NCI-H1694 (cell line): ENCODE data around the gene FOXB1.

Experiments used
- DNase-seq: peaks from one replicate; lab custom pipeline; 2025; lab: John Stamatoyannopoulos, UW

Gene FOXB1

DNA sequence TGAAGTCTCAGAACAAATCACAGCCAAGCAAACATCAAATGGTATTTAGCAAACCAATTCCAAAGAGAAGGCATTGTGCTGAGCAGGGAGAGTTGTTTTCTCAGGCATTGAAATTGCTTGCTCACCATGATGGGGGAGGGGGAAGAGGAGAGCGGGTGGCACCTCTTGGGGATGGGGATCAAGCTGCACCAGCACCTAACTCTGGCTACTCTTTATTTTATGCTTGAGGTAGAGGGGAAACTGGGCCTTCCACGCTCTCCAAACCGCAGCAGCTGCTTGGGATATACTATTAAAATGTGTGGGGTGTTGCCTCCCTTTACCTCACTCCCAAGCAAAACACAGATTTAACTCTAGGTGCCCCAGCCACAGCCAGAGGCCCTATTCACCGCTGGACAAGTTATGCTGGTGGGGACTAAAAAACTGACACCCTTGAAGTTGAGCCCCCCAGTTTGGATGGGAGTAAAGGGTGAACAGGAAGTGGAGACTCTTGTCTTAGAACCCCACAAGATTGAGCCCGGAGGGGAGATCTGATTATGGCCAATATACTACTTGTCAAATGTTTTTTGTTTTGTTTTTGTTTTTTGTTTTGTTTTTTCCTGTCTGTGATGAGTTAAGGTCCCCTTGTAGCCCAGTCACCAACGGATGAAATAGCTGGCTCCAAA, 5.0 kb upstream of the FOXB1 start:
- DNase-seq = no peak

DNA sequence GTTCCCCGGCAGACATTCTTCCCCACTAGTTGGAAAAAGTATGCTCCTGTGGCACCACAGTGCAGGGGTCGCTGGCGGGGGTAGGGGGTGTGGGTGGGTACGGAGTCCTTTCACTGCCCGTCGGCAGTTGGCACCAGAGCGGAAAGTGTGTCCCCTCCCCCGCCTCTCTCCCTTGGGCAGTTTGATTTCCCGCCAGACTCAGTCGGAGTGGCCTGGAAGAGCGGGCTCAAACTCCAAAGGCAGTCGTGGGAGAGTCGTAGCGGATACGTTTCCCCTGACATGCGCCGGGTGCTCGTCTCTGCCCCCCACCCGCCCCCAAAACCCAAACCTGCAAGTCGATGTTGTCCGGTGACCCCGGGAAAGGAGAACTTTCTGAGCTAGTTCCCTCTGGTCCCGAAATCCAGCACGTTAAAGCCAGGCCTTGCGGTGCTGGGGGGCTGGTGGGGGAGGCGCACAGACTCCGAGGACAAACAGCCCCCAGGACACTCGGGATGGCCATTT, 4.4 kb upstream of the FOXB1 start:
- DNase-seq = no peak

DNA sequence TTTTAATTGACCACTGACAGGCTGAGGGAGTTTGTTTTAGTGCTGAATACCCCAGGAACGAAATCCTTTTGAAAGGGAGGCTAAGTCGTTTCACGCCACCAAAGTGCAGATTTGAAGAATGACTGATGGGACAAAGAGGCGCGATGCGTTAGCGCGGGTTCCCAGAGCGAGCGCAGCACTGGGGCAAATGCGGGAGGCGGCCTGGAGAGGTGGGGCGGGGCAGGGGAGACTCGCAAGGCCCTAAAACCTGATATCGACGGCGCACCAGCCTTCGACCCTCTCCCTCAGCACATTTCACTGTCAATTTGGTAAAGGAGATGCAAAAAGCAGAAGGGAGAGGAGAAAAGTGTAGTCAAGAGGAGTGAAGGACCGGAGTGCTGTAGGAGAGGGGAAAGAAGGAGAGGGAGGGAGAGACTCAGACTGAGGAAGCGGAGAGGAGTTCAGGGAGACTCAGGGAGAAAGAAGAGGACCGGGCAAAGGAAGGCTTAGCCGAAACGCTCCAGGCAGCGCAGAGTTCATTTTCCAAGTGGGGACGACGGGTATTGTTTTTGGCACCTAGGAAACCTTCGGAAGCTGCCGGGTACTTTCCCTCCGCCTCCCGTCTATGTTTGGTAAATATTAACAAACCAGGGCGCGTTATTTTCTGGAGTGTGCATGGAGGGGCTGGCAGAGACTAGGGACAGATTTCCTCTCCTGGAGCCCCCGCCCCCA, 3.8 kb upstream of the FOXB1 start:
- no peak for DNase-seq

DNA sequence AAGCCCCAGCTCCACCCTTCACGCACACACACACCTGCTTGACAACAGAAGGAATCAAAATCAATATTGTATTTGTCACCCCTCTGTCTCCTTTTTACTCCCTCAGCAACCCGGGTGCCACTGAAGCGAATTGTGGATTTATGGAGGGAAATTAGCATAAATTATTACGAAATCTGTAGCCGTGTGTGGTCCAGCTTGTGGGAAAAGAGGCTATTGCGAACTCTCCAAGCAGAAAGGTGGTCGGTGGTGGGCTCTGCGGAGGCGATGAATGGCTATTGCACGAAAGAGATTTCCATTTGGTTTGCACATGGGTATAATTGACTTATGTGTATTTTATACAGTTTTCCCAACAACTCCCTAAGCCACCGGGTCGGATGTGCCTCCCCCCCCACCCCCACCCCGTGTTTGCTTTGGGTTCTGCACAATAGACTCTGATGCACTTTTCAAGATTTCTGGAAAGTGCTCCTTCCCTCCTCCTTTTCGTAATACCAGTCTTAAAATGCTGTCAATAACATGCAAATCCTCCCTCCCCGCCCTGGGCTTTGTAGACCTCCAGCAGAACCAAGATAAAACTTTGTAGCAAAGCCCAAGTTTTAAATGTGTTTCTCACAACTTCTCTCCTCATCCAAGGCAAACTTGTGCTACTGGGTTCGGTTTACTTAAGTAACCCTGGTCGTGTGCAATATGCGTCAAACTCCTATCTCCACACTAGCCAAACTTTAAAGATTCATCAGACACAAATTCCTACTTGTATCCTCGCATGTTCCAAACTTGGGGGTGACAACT, 3.1 kb upstream of the FOXB1 start:
- DNase-seq = no peak

DNA sequence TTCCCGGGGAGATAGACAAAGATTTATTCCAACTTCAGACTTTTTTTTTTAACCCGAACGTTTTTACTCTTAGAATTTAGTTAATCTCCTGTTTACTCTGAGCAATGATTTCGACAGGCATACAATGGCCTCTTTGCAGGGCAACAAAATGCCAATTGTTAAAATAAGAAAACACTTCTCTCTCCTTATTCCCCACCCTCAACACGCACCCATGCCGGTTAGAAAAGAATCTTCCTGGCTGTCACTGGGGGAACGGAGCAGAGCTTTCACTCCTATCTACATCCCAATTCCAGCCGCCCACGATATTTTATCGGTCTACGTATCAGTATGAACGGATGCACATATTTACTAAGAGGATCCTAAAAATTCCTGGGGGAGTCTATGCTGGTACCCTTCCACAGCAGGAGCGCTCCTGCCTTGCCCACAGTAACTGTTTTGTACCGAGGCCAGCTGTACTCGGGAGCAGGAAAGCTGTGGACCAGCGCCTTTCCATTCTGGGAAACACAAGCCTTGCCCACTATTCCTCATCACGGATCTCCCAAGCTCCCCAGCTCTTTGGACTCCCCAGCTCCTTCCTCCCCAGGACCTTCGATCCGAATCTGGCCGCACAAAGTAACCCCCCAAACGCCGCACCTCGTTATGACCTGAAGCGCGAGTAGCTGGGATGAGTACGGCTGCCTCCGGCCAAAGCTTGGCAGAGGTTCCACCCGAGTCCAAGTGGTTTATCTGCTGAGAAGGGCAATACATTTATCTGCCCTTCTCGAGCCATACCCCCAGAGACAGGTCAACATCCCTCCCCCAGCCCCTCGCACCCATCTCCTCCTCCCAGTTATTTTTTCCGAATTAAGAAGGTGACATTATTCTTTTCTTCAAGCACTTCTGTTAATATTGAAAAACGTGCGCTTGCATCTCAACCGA, 2.2 kb upstream of the FOXB1 start:
- DNase-seq = no peak

DNA sequence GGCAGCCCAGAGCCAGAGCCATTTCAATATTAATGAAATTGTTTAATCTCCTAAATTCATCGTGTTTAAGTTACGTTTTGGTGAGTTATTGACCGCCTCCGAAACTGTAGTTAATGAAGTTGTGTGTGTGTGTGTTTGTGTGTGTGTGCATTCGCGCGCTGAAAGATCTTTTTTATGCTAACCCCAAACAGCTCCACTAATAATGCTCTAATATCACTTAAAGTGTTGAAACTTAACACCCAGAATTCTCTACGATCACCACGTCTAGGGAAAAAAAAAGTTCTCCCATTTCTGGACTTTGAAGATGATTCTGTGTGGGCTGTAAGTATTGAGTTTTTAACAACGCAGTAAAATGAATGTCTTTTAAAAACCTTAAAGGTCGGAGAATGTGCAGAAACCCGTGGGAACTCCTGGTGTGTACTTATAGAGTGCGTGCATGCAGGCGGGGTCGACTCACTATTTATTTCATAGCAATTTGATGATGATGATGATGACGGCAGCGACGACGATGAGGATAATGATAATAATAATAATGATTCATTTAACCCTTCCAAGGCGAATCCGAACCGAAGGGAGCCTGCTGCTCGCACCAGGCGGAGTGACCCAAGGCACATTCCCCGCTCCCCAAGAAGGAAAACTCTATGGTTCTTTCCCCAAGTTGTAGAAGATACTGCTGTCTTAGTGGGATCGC, 1.4 kb upstream of the FOXB1 start:
- DNase-seq = no peak

DNA sequence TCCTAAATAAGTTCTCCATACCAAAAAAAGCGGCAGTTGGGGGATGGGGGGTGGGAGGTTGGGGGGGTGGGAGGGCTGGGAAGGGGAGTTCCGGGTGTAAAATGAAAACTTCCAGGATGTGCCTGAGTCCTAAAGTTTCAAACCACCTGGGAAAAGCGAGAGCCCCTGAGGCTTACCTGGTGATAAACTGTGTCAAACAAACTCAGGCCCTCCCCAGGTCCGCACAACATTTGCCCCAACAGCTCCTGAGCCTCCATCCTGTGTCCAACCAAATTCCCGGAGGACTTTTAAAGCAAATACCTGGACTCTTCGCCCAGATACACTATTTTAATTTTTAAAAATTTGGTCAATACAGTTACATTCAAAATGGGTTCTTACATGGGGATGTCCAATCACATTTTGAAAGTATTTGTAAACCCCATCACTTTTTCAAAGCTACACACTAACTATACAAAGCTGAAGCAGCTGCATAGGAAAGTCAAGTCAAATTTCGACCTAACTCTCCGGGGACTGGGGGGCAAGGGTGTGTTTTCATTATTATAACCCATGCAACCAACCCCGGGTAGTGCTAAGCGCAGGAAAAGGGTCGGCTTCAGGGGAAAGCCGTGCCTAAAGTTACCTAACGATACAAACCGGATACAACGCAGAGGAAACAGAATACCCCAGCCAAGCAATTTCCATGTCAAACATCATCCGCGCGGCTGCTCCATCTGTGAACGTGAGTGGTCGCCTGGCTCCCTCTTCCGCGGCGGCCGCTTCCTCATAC, 685 bp upstream of the FOXB1 start:
- DNase-seq = no peak

DNA sequence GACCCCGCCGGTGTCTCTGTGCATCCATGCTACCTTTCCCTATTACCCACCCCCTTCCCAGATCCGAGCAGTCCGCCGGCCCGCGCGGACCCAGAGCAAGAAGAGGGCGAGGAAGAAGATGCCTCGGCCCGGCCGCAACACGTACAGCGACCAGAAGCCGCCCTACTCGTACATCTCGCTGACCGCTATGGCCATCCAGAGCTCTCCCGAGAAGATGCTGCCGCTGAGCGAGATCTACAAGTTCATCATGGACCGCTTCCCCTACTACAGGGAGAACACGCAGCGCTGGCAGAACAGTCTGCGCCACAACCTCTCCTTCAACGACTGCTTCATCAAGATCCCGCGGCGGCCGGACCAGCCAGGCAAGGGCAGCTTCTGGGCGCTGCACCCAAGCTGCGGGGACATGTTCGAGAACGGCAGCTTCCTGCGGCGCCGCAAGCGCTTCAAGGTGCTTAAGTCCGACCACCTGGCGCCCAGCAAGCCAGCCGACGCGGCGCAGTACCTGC, 788 bp downstream of the FOXB1 start:
- no peak for DNase-seq

DNA sequence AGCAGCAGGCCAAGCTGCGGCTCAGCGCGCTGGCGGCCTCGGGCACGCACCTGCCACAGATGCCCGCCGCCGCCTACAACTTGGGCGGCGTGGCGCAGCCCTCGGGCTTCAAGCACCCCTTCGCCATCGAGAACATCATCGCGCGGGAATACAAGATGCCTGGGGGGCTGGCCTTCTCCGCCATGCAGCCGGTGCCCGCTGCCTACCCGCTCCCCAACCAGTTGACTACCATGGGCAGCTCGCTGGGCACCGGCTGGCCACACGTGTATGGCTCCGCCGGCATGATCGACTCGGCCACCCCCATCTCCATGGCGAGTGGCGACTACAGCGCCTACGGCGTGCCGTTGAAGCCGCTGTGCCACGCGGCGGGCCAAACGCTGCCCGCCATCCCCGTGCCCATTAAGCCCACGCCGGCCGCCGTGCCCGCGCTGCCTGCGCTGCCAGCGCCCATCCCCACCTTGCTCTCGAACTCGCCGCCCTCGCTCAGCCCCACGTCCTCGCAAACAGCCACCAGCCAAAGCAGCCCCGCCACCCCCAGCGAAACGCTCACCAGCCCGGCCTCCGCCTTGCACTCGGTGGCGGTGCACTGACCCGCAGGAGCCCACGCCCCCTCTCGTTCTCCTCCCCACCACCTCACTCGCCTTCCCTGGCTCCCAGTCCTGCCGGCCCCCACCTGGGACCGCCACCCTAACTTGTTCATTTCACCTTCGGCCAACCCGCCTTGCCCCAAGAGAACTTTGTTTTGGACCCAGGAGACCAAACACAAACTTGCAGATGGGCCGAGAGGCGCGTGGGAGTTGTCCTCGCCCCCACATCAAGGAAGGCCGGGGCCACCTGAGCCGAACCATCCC, 1.5 kb downstream of the FOXB1 start:
- no peak for DNase-seq

DNA sequence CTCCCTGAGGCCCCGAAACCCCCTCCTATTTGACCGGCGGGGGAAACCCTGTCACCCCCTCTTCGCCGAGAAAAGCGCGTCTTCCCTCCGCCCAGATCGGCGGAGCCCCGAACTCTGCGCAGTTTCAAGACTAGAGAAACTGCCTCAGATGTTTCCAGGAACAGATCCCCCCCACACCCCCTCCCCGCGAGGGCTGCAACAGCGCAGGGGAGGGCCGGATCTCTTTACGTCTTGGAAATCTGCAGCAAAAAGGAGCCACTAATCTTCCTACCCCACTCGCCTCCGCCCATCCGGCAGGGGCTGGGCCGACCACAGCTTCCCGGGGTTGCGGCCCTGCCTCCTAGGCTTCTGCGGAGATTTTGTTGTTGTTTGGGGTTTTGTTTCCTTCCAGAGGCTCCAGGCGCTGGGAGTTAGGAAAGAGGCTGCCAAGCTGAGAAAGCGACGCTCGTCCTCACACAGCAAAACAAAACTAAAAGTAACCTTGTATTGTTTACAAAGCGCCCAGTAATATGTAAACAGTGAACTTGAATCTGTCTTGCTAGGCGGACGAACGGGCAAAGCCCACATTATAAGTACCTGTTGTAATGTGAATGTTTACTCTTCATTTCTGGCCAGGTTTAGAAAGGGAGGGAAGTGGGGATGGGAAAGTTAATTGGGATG, 2.2 kb downstream of the FOXB1 start:
- DNase-seq = no peak

DNA sequence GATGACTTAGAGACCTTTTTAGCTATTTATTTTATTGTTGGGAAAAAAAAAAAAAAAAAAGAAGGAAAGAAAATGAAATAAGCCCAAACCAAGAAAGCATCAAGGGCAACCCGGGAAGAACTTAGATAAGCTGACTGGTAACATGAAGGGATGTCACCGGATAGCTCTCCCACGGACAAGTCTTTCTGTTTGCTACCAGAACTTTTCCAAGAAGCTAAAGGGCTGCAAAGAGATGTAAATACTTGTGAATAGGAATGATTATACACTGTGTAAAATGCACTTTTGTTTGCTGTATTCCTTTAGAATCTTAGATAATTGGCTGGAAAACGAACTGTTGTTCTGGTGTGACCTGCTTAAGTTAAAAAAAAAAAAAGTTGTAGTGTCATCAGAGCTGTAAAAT, 2.8 kb downstream of the FOXB1 start:
- no peak for DNase-seq

DNA sequence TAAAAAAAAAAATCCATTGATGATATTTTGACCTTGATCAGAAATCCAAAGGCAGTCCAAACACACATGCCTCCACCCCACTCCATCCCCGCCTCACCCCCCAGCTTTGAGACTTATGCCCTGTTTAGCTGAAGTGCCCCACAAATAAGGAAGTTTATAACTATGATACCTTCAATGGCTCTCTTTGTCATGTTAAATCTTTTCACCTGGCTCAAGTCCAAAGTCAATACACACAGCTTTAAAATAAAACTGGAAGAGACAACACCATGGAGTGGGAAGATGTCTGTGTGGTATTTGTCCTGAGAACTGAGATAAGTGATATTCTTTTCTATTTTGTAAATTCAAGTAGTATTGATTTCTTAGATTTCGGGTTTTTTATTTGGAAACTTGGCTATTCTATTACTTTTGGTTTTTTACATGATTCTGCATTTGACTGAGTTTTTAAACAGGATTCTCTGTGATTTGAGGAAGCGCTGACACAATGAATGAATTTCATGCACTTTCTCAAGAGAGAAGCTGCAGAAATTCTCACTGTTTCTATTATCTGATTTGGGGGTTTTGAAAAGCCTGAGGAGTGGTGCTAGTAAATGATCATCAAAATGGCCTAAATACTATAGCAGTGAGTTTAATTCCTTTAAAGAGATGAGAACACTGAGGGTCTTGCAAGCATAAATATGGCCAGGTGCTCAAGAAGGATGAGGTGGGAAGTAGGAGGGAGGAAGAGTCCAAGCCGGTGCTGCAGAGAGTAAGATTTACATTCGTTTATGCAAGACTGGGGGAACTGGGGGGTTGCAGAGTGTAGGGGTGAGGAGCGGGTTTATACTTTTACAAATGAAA, 5.2 kb downstream of the FOXB1 start:
- DNase-seq = no peak

DNA sequence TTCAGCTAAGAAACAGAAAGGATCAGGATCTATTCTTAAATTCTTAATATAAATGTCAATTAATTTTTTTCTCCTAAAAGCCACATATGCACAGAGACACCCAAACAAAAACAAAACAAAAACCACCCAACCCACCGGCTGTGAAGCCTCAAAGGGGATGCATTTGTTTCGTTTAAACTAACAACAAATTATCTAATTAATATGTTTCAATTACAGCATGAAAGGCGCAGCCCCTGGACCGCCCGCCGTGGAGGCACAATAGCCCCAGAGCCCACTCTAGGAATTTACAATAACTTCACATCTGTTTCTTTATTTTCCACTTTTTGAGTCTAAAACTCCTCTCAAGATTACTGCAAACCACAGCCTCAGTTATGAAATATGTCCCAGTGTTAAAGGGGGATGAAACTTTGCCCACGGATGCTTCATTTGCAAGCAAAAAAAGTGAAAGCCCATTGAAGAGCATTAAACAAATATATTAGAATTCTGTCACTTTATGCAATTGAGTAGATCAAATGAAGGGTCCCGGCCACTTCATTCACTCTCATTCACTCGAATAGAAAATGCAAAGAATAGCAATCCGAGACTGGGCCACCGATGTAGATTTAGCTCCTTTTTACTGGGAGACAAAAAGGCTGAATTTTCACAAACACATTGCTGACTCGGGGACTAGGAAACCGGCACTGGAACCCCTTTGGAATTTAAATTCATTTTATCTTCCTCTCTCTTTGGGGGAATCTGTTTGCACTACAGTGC, 6.0 kb downstream of the FOXB1 start:
- no peak for DNase-seq

DNA sequence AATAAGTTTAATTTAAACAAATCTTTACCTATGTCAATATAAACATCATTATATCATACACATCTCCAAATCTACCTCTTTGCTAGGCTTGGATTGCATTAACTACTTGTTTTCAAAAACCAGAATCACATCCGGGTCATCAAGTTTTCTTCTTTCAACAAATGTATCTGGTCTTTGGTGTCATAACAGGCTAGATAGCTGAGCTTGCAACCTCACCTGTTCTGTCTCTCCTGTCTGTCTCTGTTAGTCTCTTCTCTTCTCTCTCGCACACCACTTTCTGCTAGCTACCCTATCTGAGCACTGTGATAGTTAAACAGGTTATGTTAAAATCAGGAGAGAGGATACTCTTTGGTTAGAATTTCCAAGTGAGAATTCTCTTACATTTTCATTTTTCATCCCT, 6.7 kb downstream of the FOXB1 start:
- DNase-seq = no peak

DNA sequence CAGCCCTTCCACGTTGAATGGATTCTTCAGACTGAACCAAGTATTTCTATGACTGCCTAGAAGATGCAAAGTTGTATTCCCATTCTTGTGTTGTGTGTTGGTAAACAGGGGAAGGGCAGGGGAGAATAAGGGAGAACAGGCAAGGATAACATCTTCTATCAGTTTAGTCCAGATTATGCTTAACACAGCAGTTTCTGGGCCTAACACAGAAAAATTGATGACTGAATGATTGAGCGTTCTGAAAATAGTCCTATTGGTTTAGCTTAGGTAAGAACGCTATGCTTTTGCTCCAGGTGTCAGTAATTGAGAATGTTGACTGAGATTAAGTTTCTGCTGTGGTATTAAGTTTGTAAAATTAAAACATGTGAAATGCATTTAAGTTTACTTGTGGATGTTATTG, 8.6 kb downstream of the FOXB1 start:
- DNase-seq = no peak

DNA sequence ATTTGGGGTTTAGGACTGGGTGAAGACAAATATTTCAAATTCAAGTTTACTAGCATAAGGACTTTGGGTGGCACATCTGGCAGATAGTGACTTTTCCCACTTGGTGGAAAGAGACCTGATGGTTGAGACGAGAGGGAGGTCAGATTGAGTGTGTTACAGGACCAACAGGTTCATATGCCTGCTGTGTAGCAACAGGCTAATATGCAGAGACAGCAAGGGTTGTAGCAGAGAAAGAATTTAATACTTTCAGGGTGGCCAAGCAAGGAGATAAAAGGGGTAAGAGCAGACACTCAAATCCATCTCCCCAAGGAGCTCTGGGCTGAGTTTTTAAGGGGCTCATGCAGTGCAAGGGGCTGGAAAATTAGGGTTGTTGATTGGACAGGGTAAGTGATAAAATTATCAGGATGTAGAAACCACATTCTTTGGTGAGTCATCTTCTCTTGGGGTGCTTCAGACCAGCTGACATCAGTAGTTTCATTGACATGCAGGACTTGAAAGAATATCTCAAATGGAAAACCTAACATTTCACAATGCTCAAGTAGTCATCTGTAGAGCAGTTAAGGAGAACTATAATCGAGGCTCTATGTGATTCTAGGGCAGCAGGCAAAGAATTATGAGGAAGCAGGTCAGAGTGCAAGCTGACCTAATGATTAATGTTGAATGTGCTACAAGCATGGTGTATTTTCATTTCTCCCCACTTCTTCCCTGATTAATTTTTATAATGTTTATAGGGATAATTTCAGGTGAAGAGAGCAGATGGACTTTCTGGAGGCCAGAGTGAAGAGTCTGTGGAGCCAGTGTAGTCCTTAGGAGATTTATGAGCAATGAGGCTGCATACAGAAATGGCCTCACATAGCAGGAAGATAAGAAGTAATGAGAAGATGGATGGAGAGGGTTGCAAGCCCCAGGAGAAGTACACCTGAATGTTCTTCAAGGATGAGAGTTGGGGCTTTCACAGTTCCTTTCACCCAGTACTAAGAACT, 13.7 kb downstream of the FOXB1 start:
- no peak for DNase-seq
